Nephron (organoid): ENCODE data around the gene LMO4.

Experiments
- H3K27ac Mint-ChIP-seq, 3 experiments: 2 replicates each; pipeline ENCODE4 v1.8.0; 2020; ENCODE audit warnings: mixed read lengths in 3 of 3, mild to moderate bottlenecking in 2 of 3, moderate library complexity in 1 of 3
- H3K27me3 Mint-ChIP-seq: 2 replicates; pipeline ENCODE4 v1.8.0; 2021; ENCODE audit warnings: low read depth, mild to moderate bottlenecking, moderate library complexity, mixed read lengths
- H3K36me3 Mint-ChIP-seq: 2 replicates; pipeline ENCODE4 v1.8.0; 2020; ENCODE audit warnings: low read depth, mixed read lengths
- H3K4me1 Mint-ChIP-seq: 2 replicates; pipeline ENCODE4 v1.8.0; 2020; ENCODE audit warnings: mixed read lengths
- H3K4me3 Mint-ChIP-seq, 3 experiments: 2 replicates each; pipeline ENCODE4 v1.8.0; 2020; ENCODE audit warnings: mild to moderate bottlenecking in 3 of 3, mixed read lengths in 3 of 3, moderate library complexity in 2 of 3
- H3K9me3 Mint-ChIP-seq: 2 replicates; pipeline ENCODE4 v1.8.0; 2020; ENCODE audit warnings: mixed read lengths
- CTCF ChIP-seq, 3 experiments: fragments of 200-600 bp; sonication (generic); IDR thresholded peaks; one replicate each; pipeline ENCODE4 v1.5.0; 2021; ENCODE audit warnings: antibody characterized with exemption in 3 of 3; ENCODE audit not compliant: unreplicated experiment in 3 of 3

Gene LMO4

GRCh38 chr1:87389011-87389410 is 60.3 kb downstream of the LMO4 start:
- Mint-ChIP-seq H3K27ac (no peak overlapping the region), H3K4me1 (peaks cover 21% of the 10 kb centered on the region), H3K36me3 (no peaks in the 10 kb centered on the region), H3K4me3 (no peak overlapping the region), H3K9me3 (peaks cover 19% of the 10 kb centered on the region), H3K27me3 (no peaks in the 10 kb centered on the region)
- TF ChIP-seq CTCF (IDR thresholded peaks at IDR 0.05; ENCODE audit: unreplicated experiment in 3 of 3): no peak

- Mint-ChIP-seq H3K4me1 (peaks cover 24% of the 10 kb centered on the region), H3K36me3 (no peaks in the 10 kb centered on the region), H3K4me3 (no peak overlapping the region), H3K9me3 (peaks cover 19% of the 10 kb centered on the region), H3K27me3 (no peaks in the 10 kb centered on the region), H3K27ac (no peak overlapping the region)
- no peak for TF ChIP-seq CTCF (IDR thresholded peaks at IDR 0.05; ENCODE audit: unreplicated experiment in 3 of 3)
Observed at GRCh38 chr1:87389546-87389945, 60.9 kb downstream of the LMO4 start.

- Mint-ChIP-seq H3K27ac (peak overlapping the region; percentile 2 to 47 (median 12)), H3K9me3 (peaks cover 19% of the 10 kb centered on the region), H3K36me3 (no peaks in the 10 kb centered on the region), H3K27me3 (no peaks in the 10 kb centered on the region), H3K4me1 (peaks cover 29% of the 10 kb centered on the region), H3K4me3 (no peak overlapping the region)
- no peak for TF ChIP-seq CTCF (IDR thresholded peaks at IDR 0.05; ENCODE audit: unreplicated experiment in 3 of 3)
Observed at GRCh38 chr1:87392248-87393192, 63.8 kb downstream of the LMO4 start.

- Mint-ChIP-seq H3K36me3 (no peaks in the 10 kb centered on the region), H3K27me3 (no peaks in the 10 kb centered on the region), H3K4me3 (no peak overlapping the region), H3K9me3 (peaks cover 14% of the 10 kb centered on the region), H3K4me1 (peaks cover 27% of the 10 kb centered on the region), H3K27ac (peak overlapping the region in 2 of 3 experiments; percentile 47 to 62)
- no peak for TF ChIP-seq CTCF (IDR thresholded peaks at IDR 0.05; ENCODE audit: unreplicated experiment in 3 of 3)
Observed at GRCh38 chr1:87393445-87394085, 64.9 kb downstream of the LMO4 start.

GRCh38 chr1:87394513-87394912 is 65.8 kb downstream of the LMO4 start:
- Mint-ChIP-seq H3K27ac (no peak overlapping the region), H3K4me3 (no peak overlapping the region), H3K36me3 (no peaks in the 10 kb centered on the region), H3K27me3 (no peaks in the 10 kb centered on the region), H3K9me3 (peaks cover 9% of the 10 kb centered on the region), H3K4me1 (peaks cover 25% of the 10 kb centered on the region)
- no peak for TF ChIP-seq CTCF (IDR thresholded peaks at IDR 0.05; ENCODE audit: unreplicated experiment in 3 of 3)
